ES-I3 (cell line): ENCODE measurements around the gene CLEC20A.

ENCODE experiments used
- H3K36me3 ChIP-seq: 2 replicates; pipeline ENCODE4 v1.6.1; 2013; ENCODE audit warnings: mild to moderate bottlenecking, low read length, control low read depth, moderate library complexity; ENCODE audit not compliant: insufficient read depth
- H3K4me1 ChIP-seq: 2 replicates; pipeline ENCODE4 v1.6.1; 2013; ENCODE audit warnings: mild to moderate bottlenecking, control low read depth, low read length; ENCODE audit not compliant: insufficient read depth
- H3K9ac ChIP-seq: 2 replicates; pipeline ENCODE4 v1.6.1; 2013; ENCODE audit warnings: low read depth, mild to moderate bottlenecking, low read length, moderate library complexity
- H3K9me3 ChIP-seq: 2 replicates; pipeline ENCODE4 v1.6.1; 2013; ENCODE audit warnings: mild to moderate bottlenecking, low read length, moderate library complexity; ENCODE audit not compliant: control insufficient read depth, insufficient read depth

CLEC20A gene

DNA sequence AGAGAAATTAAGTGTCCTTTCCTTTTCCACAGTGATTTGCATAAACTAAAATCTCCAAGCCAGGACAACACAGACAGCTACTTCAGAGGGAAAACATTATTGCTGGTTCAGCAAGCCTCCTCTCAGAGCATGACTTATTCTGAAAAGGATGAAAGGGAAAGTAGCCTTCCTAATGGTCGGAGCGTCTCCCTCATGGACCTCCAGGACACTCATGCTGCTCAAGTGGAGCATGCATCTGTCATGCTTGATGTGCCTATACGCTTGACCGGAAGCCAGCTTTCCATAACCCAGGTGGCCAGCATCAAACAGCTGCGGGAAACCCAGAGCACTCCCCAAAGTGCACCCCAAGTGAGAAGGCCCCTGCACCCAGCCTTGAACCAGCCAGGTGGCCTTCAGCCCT lies 39.1 kb downstream of the CLEC20A start:
- H3K36me3 ChIP-seq: peaks cover 2% of the 10 kb centered on the region
- H3K4me1 ChIP-seq: no peaks in the 10 kb centered on the region
- no peak overlapping the region for H3K9ac ChIP-seq
- H3K9me3 ChIP-seq: no peaks in the 10 kb centered on the region

DNA sequence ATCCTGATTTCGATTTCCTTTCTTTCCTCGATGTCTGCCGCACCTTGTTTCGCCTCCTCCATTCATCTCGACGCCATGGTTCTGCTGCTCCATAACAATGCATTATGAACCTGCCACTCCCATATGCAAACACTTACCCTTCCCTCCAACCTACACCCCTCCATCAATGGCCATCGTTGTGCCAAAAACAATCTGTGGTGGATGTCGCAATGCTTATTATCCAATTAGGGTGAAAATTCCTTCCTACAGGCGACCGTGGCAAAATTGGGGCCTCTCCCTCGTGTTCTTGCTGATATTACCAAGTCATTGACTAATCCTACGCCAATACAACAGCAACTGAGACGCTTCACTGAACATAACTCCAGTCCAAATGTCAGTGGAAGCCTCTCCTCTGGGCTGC lies 40.3 kb downstream of the CLEC20A start:
- Histone ChIP-seq H3K9ac (no peak overlapping the region), H3K36me3 (peaks cover 2% of the 10 kb centered on the region), H3K4me1 (no peaks in the 10 kb centered on the region), H3K9me3 (no peaks in the 10 kb centered on the region)

DNA sequence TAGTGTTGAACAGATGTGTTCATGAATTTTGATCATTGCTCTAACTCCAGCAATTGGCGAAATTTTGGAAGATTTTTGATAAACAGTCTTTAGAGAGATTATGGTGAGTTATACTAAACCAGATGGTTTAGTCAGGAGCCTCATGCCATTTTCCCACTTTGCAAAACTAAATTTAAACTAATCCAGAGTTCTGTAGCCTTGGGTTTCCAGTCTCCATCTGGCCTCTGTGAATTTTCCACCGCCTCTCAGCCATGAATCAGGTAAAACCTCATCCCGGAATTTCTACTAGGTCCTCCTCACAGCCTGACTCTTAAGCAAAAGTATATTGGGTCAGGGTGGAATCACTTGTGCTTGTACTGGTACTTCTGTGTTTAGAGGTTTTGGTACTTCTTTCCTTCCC lies 44.8 kb downstream of the CLEC20A start:
- H3K9ac ChIP-seq: no peak overlapping the region
- no peaks in the 10 kb centered on the region; the same call in none of the 2 replicates for H3K36me3 ChIP-seq
- no peaks in the 10 kb centered on the region for H3K9me3 ChIP-seq
- no peaks in the 10 kb centered on the region for H3K4me1 ChIP-seq

GRCh38 chr1:178451529-178451928 lies 45.2 kb downstream of the CLEC20A start:
- H3K36me3 ChIP-seq: no peaks in the 10 kb centered on the region; the same call in none of the 2 replicates
- no peaks in the 10 kb centered on the region for H3K9me3 ChIP-seq
- no peak overlapping the region for H3K9ac ChIP-seq
- H3K4me1 ChIP-seq: no peaks in the 10 kb centered on the region

GRCh38 chr1:178450871-178451270 lies 45.9 kb downstream of the CLEC20A start:
- Histone ChIP-seq H3K36me3 (no peaks in the 10 kb centered on the region; the same call in none of the 2 replicates), H3K9ac (no peak overlapping the region), H3K4me1 (no peaks in the 10 kb centered on the region), H3K9me3 (no peaks in the 10 kb centered on the region)

- 0 out of 2 replicates have a peak, but pooled peaks cover 4% of the 10 kb centered on the region for H3K4me1 ChIP-seq
- H3K9ac ChIP-seq: no peak overlapping the region
- H3K36me3 ChIP-seq: peaks cover 11% of the 10 kb centered on the region
- no peaks in the 10 kb centered on the region for H3K9me3 ChIP-seq
These were observed 53.8 kb downstream of the CLEC20A start for GRCh38 chr1:178442925-178443324.

DNA sequence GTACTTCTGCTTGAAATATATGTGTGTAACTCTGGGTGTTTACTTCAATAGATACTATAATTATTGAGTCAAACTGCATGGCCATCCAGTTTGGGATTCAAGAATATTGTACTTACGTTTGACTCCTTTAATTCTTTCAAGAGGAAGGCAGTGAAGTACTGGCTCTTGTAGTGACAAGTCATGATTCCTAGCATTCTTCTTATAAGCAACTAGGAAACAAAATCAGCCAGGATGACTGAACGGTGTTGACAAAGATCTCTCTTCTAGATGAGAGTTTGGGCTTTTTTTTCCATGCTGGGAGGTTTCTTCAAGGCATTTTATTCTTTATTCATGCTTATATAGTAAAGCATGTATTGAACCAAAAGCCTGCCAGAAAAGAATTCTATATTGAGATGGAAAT lies 58.3 kb downstream of the CLEC20A start:
- Histone ChIP-seq H3K9ac (no peak overlapping the region), H3K4me1 (0 out of 2 replicates have a peak, but pooled peaks cover 4% of the 10 kb centered on the region), H3K36me3 (peaks cover 9% of the 10 kb centered on the region), H3K9me3 (no peaks in the 10 kb centered on the region)

GRCh38 chr1:178436899-178437298 lies 59.9 kb downstream of the CLEC20A start:
- Histone ChIP-seq H3K36me3 (no peaks in the 10 kb centered on the region), H3K9ac (no peak overlapping the region), H3K9me3 (no peaks in the 10 kb centered on the region), H3K4me1 (0 out of 2 replicates have a peak, but pooled peaks cover 4% of the 10 kb centered on the region)

- H3K9ac ChIP-seq: no peak overlapping the region
- 0 out of 2 replicates have a peak, but pooled peaks cover 4% of the 10 kb centered on the region for H3K4me1 ChIP-seq
- H3K9me3 ChIP-seq: no peaks in the 10 kb centered on the region
- H3K36me3 ChIP-seq: no peaks in the 10 kb centered on the region
These were observed 61.8 kb downstream of the CLEC20A start for GRCh38 chr1:178434899-178435435.

DNA sequence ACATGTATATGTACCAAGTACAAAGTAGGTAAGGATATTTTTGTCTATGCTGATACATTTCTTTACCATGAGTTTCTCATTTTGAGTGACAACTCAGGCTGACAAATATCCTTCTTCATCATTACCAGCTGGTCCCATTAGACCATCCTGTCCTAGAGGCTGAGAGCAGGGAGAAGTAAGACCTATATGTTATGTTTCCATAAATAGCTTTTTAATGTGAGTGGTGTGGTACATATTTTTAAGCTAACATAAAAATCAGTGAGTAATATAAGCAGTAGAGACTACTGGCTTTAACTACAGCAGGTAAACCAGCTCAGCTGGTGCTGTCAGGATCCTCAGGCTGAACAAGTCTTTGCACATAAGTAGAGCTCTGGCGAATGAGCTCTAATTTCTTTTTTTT lies 62.4 kb downstream of the CLEC20A start:
- Histone ChIP-seq H3K36me3 (no peaks in the 10 kb centered on the region), H3K4me1 (0 out of 2 replicates have a peak, but pooled peaks cover 4% of the 10 kb centered on the region), H3K9ac (no peak overlapping the region), H3K9me3 (no peaks in the 10 kb centered on the region)
